ENCODE data around the gene TRIM41.
"Not testable (repeated sequence)": the region's sequence is repeated elsewhere in the genome, so short reads cannot be mapped to it uniquely, and the experiment has no call there.

TRIM41 gene

DNA sequence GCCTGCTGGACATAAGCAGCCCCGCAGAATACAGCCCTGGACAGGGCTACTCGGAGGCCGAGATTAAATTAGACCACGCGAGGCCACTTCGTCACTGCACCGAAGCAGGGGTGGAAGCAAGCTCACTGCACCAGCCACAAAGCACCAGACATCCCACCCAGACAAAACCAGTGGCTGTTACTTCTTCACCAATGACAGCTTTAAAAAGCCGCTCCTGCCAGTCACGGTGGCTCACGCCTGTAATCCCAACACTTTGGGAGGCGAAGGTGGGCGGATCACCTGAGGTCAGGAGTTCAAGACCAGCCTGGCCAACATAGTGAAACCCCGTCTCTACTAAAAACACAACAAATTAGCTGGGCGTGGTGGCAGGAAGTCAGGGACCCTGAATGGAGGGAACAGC lies 45.5 kb upstream of the TRIM41 start:
- not testable (repeated sequence) for H3K27ac ChIP-seq (ENCODE audit: extremely low read depth, low read depth, low read length); H3K4me3 ChIP-seq (ENCODE audit: low read depth, low read length); H3K4me1 ChIP-seq (ENCODE audit: control insufficient read depth, insufficient read depth, low read length); H3K9me3 ChIP-seq (ENCODE audit: control insufficient read depth, insufficient read depth, low read depth, low read length); H3K36me3 ChIP-seq (ENCODE audit: control insufficient read depth in 2 of 2, insufficient read depth in 1 of 2, low read length in 2 of 2)
- TF ChIP-seq EGR2 (tag by site-specific recombination; IDR thresholded peaks at IDR 0.05; ENCODE audit: low read depth) (peak; percentile 42; the same call in 1 of the 2 replicates), ZNF121 (tag by site-specific recombination; IDR thresholded peaks at IDR 0.05) (0 out of 2 replicates have a peak, but pooled peaks have one; percentile 20), ZNF341 (tag by site-specific recombination; IDR thresholded peaks at IDR 0.05; ENCODE audit: low read depth) (peak; percentile 78), KLF7 (tag by site-specific recombination; IDR thresholded peaks at IDR 0.05; ENCODE audit: borderline replicate concordance) (peak; percentile 46; the same call in 1 of the 2 replicates)
- ChIA-PET POLR2A (interaction anchor here (1.2 kb wide), 1 partner anchor 14 kb away, joined by 4 read pairs; no protein-coding TSS in a partner anchor), CTCF (interaction anchor here (1.2 kb wide), 1 partner anchor 10 kb away, joined by 3 read pairs; no protein-coding TSS in a partner anchor)

DNA sequence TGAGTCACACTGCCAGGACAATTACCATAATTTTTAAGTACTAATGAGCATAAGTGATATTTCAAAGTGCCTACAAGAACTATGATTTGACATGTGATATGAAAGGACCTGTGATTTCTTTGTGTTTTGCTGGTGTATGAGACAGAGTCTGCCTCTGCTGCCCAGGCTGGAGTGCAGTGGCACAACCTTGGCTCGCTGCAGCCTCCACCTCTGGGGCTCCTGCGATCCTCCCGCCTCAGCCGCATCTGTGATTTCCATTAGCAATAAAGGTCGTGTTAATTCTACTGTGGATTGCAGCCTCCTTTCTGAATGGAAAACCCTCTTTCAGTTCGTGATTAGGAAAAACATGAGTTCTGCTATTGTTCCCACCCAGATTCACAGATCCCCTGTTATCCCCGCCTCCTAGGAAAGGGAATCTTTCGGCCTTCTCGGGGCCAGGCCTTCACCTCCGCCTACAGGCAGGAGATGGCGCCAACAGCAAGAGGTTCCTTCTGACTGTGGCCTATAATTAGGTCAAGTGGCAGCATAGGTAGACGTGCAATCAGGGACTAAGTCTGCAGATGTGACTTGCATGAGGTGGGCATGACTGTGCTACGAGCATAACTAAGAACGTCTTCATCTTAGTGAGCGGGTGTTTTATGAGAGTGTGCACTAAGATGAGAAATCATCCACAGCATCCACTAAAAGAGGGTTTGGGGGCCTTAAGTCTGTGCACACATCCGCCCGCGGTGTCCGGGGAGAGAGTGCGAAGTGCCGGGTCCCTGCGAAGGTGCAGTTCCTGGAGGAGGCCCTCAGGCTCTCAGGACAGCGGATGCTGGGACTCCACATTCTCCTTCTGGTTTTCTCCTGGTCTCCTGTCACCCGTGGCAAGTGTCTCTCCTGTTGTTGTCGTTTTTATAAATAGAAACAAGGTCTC lies 41.2 kb upstream of the TRIM41 start:
- no peak overlapping the region for H3K27ac ChIP-seq (ENCODE audit: extremely low read depth, low read depth, low read length)
- ChIA-PET POLR2A (no interaction called here), CTCF (interaction anchor here (1.0 kb wide), 1 partner anchor 13 kb away, joined by 5 read pairs; no protein-coding TSS in a partner anchor)
- no peak overlapping the region for H3K4me3 ChIP-seq (ENCODE audit: low read depth, low read length)
- H3K9me3 ChIP-seq (ENCODE audit: control insufficient read depth, insufficient read depth, low read depth, low read length): no peaks in the 10 kb centered on the region
- H3K4me1 ChIP-seq (ENCODE audit: control insufficient read depth, insufficient read depth, low read length): no peaks in the 10 kb centered on the region
- H3K36me3 ChIP-seq (ENCODE audit: control insufficient read depth in 2 of 2, insufficient read depth in 1 of 2, low read length in 2 of 2): no peaks in the 10 kb centered on the region
- TF ChIP-seq ZBTB8A (tag by site-specific recombination; IDR thresholded peaks at IDR 0.05) (peak; percentile 18; the same call in 1 of the 2 replicates), ZXDB (tag by site-specific recombination; IDR thresholded peaks at IDR 0.05) (peak; percentile 53; the same call in 1 of the 2 replicates), ZBTB7A (tag by site-specific recombination; IDR thresholded peaks at IDR 0.05; ENCODE audit: low read depth) (no peak), MZF1 (tag by site-specific recombination; IDR thresholded peaks at IDR 0.05; ENCODE audit: borderline replicate concordance) (0 out of 2 replicates have a peak, but pooled peaks have one; percentile 22), ZNF138 (tag by site-specific recombination; IDR thresholded peaks at IDR 0.05; ENCODE audit: borderline replicate concordance) (no peak), ZBTB20 (tag by site-specific recombination; IDR thresholded peaks at IDR 0.05) (no peak), ZNF530 (tag by site-specific recombination; IDR thresholded peaks at IDR 0.05; ENCODE audit: low read depth) (no peak), WT1 (tag by site-specific recombination; IDR thresholded peaks at IDR 0.05) (no peak), ZNF654 (tag by site-specific recombination; IDR thresholded peaks at IDR 0.05; ENCODE audit: low read depth) (peak; percentile 91), ZBTB1 (tag by site-specific recombination; IDR thresholded peaks at IDR 0.05) (no peak), ZNF600 (tag by site-specific recombination; IDR thresholded peaks at IDR 0.05) (0 out of 2 replicates have a peak, but pooled peaks have one; percentile 59), ZNF629 (tag by site-specific recombination; IDR thresholded peaks at IDR 0.05) (0 out of 2 replicates have a peak, but pooled peaks have one; percentile 34), ZNF624 (tag by site-specific recombination; IDR thresholded peaks at IDR 0.05) (no peak), ZNF426 (tag by site-specific recombination; IDR thresholded peaks at IDR 0.05) (no peak), ZBTB10 (tag by site-specific recombination; IDR thresholded peaks at IDR 0.05) (no peak), ZFHX2 (tag by site-specific recombination; conservative IDR thresholded peaks at IDR 0.05) (0 out of 2 replicates have a peak, but pooled peaks have one; percentile 12), IKZF3 (tag by site-specific recombination; IDR thresholded peaks at IDR 0.05) (peak; percentile 42; the same call in 1 of the 2 replicates), ZEB2 (tag by site-specific recombination; IDR thresholded peaks at IDR 0.05) (0 out of 2 replicates have a peak, but pooled peaks have one; percentile 46), ZNF658 (tag by site-specific recombination; IDR thresholded peaks at IDR 0.05) (no peak), SP7 (tag by site-specific recombination; IDR thresholded peaks at IDR 0.05) (peak; percentile 90)
- TF ChIP-seq, protein P1, sequence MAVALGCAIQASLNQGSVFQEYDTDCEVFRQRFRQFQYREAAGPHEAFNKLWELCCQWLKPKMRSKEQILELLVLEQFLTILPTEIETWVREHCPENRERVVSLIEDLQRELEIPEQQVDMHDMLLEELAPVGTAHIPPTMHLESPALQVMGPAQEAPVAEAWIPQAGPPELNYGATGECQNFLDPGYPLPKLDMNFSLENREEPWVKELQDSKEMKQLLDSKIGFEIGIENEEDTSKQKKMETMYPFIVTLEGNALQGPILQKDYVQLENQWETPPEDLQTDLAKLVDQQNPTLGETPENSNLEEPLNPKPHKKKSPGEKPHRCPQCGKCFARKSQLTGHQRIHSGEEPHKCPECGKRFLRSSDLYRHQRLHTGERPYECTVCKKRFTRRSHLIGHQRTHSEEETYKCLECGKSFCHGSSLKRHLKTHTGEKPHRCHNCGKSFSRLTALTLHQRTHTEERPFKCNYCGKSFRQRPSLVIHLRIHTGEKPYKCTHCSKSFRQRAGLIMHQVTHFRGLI (tag by site-specific recombination; IDR thresholded peaks at IDR 0.05): no peak
- TF ChIP-seq, protein P2, sequence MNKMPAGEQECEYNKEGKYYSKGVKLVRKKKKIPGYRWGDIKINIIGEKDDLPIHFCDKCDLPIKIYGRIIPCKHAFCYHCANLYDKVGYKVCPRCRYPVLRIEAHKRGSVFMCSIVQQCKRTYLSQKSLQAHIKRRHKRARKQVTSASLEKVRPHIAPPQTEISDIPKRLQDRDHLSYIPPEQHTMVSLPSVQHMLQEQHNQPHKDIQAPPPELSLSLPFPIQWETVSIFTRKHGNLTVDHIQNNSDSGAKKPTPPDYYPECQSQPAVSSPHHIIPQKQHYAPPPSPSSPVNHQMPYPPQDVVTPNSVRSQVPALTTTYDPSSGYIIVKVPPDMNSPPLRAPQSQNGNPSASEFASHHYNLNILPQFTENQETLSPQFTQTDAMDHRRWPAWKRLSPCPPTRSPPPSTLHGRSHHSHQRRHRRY (tag by site-specific recombination; IDR thresholded peaks at IDR 0.05): no peak
- TF ChIP-seq, protein P3, sequence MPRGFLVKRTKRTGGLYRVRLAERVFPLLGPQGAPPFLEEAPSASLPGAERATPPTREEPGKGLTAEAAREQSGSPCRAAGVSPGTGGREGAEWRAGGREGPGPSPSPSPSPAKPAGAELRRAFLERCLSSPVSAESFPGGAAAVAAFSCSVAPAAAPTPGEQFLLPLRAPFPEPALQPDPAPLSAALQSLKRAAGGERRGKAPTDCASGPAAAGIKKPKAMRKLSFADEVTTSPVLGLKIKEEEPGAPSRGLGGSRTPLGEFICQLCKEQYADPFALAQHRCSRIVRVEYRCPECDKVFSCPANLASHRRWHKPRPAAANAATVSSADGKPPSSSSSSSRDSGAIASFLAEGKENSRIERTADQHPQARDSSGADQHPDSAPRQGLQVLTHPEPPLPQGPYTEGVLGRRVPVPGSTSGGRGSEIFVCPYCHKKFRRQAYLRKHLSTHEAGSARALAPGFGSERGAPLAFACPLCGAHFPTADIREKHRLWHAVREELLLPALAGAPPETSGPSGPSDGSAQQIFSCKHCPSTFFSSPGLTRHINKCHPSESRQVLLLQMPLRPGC (tag by site-specific recombination; IDR thresholded peaks at IDR 0.05): no peak
